Measurements from ENCODE around the gene ZDHHC8.

DNA sequence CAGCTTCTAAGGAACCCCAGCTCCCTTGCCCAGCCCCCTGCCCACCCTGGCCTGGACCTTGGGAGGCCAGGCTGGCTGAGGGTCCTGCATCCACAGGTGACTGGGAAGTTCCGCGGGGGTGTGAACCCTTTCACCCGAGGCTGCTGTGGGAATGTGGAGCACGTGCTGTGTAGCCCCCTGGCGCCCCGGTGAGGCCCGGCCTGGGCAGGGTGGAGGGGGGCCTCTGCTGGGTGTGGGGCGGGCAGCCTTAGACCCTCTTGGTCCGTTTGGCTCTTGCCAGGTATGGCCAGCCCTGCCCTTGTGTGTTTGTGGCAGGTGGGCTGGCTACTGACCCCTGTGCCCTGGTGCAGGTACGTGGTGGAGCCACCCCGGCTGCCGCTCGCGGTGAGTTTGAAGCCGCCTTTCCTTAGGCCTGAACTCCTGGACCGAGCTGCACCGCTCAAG is 8.9 kb downstream of the ZDHHC8 start:
- TF ChIP-seq, protein P1, sequence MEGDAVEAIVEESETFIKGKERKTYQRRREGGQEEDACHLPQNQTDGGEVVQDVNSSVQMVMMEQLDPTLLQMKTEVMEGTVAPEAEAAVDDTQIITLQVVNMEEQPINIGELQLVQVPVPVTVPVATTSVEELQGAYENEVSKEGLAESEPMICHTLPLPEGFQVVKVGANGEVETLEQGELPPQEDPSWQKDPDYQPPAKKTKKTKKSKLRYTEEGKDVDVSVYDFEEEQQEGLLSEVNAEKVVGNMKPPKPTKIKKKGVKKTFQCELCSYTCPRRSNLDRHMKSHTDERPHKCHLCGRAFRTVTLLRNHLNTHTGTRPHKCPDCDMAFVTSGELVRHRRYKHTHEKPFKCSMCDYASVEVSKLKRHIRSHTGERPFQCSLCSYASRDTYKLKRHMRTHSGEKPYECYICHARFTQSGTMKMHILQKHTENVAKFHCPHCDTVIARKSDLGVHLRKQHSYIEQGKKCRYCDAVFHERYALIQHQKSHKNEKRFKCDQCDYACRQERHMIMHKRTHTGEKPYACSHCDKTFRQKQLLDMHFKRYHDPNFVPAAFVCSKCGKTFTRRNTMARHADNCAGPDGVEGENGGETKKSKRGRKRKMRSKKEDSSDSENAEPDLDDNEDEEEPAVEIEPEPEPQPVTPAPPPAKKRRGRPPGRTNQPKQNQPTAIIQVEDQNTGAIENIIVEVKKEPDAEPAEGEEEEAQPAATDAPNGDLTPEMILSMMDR (IDR thresholded peaks at IDR 0.05): no peak
- no peak for TF ChIP-seq POLR2AphosphoS5 (IDR thresholded peaks at IDR 0.05; ENCODE audit: insufficient read depth in 1 of 2, low read depth in 1 of 2)
- no peak for TF ChIP-seq POLR2A (IDR thresholded peaks at IDR 0.05)

All from vagina (tissue), 2 donors.